ENCODE data around the gene HOMER1. TPM values are rescaled to one million over a fixed set of nuclear protein-coding genes. Genes with fewer than 3 reads are reported as not detected.

The HOMER1 gene
- total RNA-seq, 2 experiments from 2014 or later: 6.3 to 13.9 TPM

GRCh38 chr5:79420248-79420647 lies 93.7 kb downstream of the HOMER1 start:
- no TSS peak for BruUV-seq (replicated peaks)
- CTCF ChIA-PET (ENCODE audit: unreplicated experiment): no interaction called here
- Histone ChIP-seq H3K4me2 (ENCODE audit: low read length) (no peak overlapping the region), H3K4me3 (ENCODE audit: low read depth, low read length, poor library complexity, severe bottlenecking) (no peak overlapping the region), H3K9me2 (ENCODE audit: insufficient read depth, low read length) (no peaks in the 10 kb centered on the region), H3K9me3 (ENCODE audit: low read length) (0 out of 2 replicates have a peak, but pooled peaks cover 7% of the 10 kb centered on the region), H4K20me1 (ENCODE audit: insufficient read depth, low read length) (no peaks in the 10 kb centered on the region), H2AFZ (ENCODE audit: low read length) (no peak overlapping the region), H3K4me1 (ENCODE audit: insufficient read depth, low read length, poor library complexity, severe bottlenecking) (peaks cover 18% of the 10 kb centered on the region), H3K36me3 (ENCODE audit: insufficient read depth, low read length) (no peaks in the 10 kb centered on the region), H3K27ac (ENCODE audit: low read depth, low read length, poor library complexity, severe bottlenecking) (no peak overlapping the region), H3K79me2 (ENCODE audit: insufficient read depth, low read depth, low read length) (no peaks in the 10 kb centered on the region)
- no peak for TF ChIP-seq CTCF (conservative IDR thresholded peaks at IDR 0.05; ENCODE audit: low read length)
- no peak for TF ChIP-seq EZH2phosphoT487 (IDR thresholded peaks at IDR 0.05; ENCODE audit: borderline replicate concordance, low read depth, low read length)
- POLR2A ChIA-PET: interaction anchor here (1.1 kb wide), 1 partner anchor 8 kb away, joined by 6 read pairs; no protein-coding TSS in a partner anchor
- no peak for DNase-seq (ENCODE audit: low spot score)
- intact Hi-C loops (cut with micrococcal nuclease; ENCODE audit: unreplicated experiment): no loop called here

- no peak overlapping the region for H3K27ac ChIP-seq (ENCODE audit: low read depth, low read length, poor library complexity, severe bottlenecking)
- ChIA-PET CTCF (ENCODE audit: unreplicated experiment) (interaction anchor here (1.0 kb wide), 1 partner anchor 81 kb away, joined by 3 read pairs; no protein-coding TSS in a partner anchor), POLR2A (interaction anchor here (1.0 to 1.5 kb wide), 2 partner anchors 9 to 58 kb away, joined by 3 to 4 read pairs; no protein-coding TSS in a partner anchor)
- no peaks in the 10 kb centered on the region for H3K36me3 ChIP-seq (ENCODE audit: insufficient read depth, low read length)
- TF ChIP-seq CTCF (conservative IDR thresholded peaks at IDR 0.05; ENCODE audit: low read length): no peak
- no peak for TF ChIP-seq EZH2phosphoT487 (IDR thresholded peaks at IDR 0.05; ENCODE audit: borderline replicate concordance, low read depth, low read length)
- no peak overlapping the region for H2AFZ ChIP-seq (ENCODE audit: low read length)
- H4K20me1 ChIP-seq (ENCODE audit: insufficient read depth, low read length): no peaks in the 10 kb centered on the region
- no peak overlapping the region for H3K4me3 ChIP-seq (ENCODE audit: low read depth, low read length, poor library complexity, severe bottlenecking)
- H3K4me1 ChIP-seq (ENCODE audit: insufficient read depth, low read length, poor library complexity, severe bottlenecking): peaks cover 18% of the 10 kb centered on the region
- BruUV-seq (replicated peaks): no TSS peak
- H3K9me3 ChIP-seq (ENCODE audit: low read length): 0 out of 2 replicates have a peak, but pooled peaks cover 7% of the 10 kb centered on the region
- no peaks in the 10 kb centered on the region for H3K79me2 ChIP-seq (ENCODE audit: insufficient read depth, low read depth, low read length)
- DNase-seq (ENCODE audit: low spot score): no peak
- H3K4me2 ChIP-seq (ENCODE audit: low read length): no peak overlapping the region
- intact Hi-C loops (cut with micrococcal nuclease; ENCODE audit: unreplicated experiment): no loop called here
- no peaks in the 10 kb centered on the region for H3K9me2 ChIP-seq (ENCODE audit: insufficient read depth, low read length)
These were observed 95.7 kb downstream of the HOMER1 start for GRCh38 chr5:79418276-79418675.

GRCh38 chr5:79417495-79417894 lies 96.4 kb downstream of the HOMER1 start:
- POLR2A ChIA-PET: interaction anchor here (1.0 to 1.5 kb wide), 2 partner anchors 10 to 57 kb away, joined by 3 to 4 read pairs; no protein-coding TSS in a partner anchor
- no peaks in the 10 kb centered on the region for H3K36me3 ChIP-seq (ENCODE audit: insufficient read depth, low read length)
- intact Hi-C loops (cut with micrococcal nuclease; ENCODE audit: unreplicated experiment): no loop called here
- CTCF ChIA-PET (ENCODE audit: unreplicated experiment): interaction anchor here (1.0 kb wide), 1 partner anchor 81 kb away, joined by 3 read pairs; no protein-coding TSS in a partner anchor
- H3K4me1 ChIP-seq (ENCODE audit: insufficient read depth, low read length, poor library complexity, severe bottlenecking): peaks cover 18% of the 10 kb centered on the region
- no peaks in the 10 kb centered on the region for H4K20me1 ChIP-seq (ENCODE audit: insufficient read depth, low read length)
- TF ChIP-seq EZH2phosphoT487 (IDR thresholded peaks at IDR 0.05; ENCODE audit: borderline replicate concordance, low read depth, low read length) (no peak), CTCF (conservative IDR thresholded peaks at IDR 0.05; ENCODE audit: low read length) (no peak)
- H2AFZ ChIP-seq (ENCODE audit: low read length): no peak overlapping the region
- H3K9me2 ChIP-seq (ENCODE audit: insufficient read depth, low read length): no peaks in the 10 kb centered on the region
- H3K4me3 ChIP-seq (ENCODE audit: low read depth, low read length, poor library complexity, severe bottlenecking): no peak overlapping the region
- 0 out of 2 replicates have a peak, but pooled peaks cover 7% of the 10 kb centered on the region for H3K9me3 ChIP-seq (ENCODE audit: low read length)
- no peak for DNase-seq (ENCODE audit: low spot score)
- H3K4me2 ChIP-seq (ENCODE audit: low read length): no peak overlapping the region
- no peaks in the 10 kb centered on the region for H3K79me2 ChIP-seq (ENCODE audit: insufficient read depth, low read depth, low read length)
- no peak overlapping the region for H3K27ac ChIP-seq (ENCODE audit: low read depth, low read length, poor library complexity, severe bottlenecking)
- no TSS peak for BruUV-seq (replicated peaks)

Measured in OCI-LY7 (cell line).